GM13976 (cell line): ENCODE measurements around the gene CTNNAL1.

Experiments used
- DNase-seq: peaks from one replicate; pipeline ENCODE4 v3.0.0; 2012; ENCODE audit warnings: low spot score
- CTCF ChIP-seq: IDR thresholded peaks from 2 replicates; pipeline ENCODE4 v1.5.1; 2012; ENCODE audit warnings: borderline replicate concordance, mild to moderate bottlenecking; ENCODE audit not compliant: insufficient read depth; ENCODE audit errors: extremely low read depth, missing control alignments, control extremely low read depth
- in situ Hi-C: fragments of 300-500 bp; cut with MboI; formaldehyde crosslinking; loops from one replicate; pipeline ENCODE4 v1.12.0; 2022; ENCODE audit warnings: low sequenced_read_pairs, mixed read lengths, inconsistent platforms; ENCODE audit not compliant: unreplicated experiment

The CTNNAL1 gene

GRCh38 chr9:108939975-108940374, 73.3 kb downstream of the CTNNAL1 start:
- in situ Hi-C loops, result no loop called here
- no peak for TF ChIP-seq CTCF
- no peak for DNase-seq

GRCh38 chr9:108937561-108938305, 75.6 kb downstream of the CTNNAL1 start:
- in situ Hi-C loops, result no loop called here
- no peak for TF ChIP-seq CTCF
- DNase-seq, result no peak

- in situ Hi-C loops, result no loop called here
- no peak for TF ChIP-seq CTCF
- peak; percentile 94 for DNase-seq
Measured at GRCh38 chr9:108934323-108934893, 78.9 kb downstream of the CTNNAL1 start, which contains the start of gene ABITRAM. Gene ABITRAM, plus strand, starts transcription at chr9:108934400. Its CDS starts 87 bp downstream, at chr9:108934487.

GRCh38 chr9:108933718-108934322, 79.5 kb downstream of the CTNNAL1 start, which contains the start of gene ELP1:
Gene ELP1, minus strand, starts transcription at chr9:108934124. Its CDS starts 2,978 bp downstream, at chr9:108931146.
- in situ Hi-C loops, result no loop called here
- TF ChIP-seq CTCF, result peak; percentile 1
- peak; percentile 94 for DNase-seq

GRCh38 chr9:108933231-108933717, 80.0 kb downstream of the CTNNAL1 start:
- peak; percentile 11 for TF ChIP-seq CTCF
- no peak for DNase-seq

GRCh38 chr9:108928386-108928785, 84.9 kb downstream of the CTNNAL1 start:
- in situ Hi-C loops, result no loop called here
- DNase-seq, result no peak
- no peak for TF ChIP-seq CTCF

More at GRCh38 chr9:108933231-108933717, 80.0 kb downstream of the CTNNAL1 start:
- in situ Hi-C loops, result no loop called here
